ENCODE data around the gene CLRN3. TPM values are rescaled to one million over a fixed set of nuclear protein-coding genes. Genes with fewer than 3 reads are reported as not detected.

The CLRN3 gene
- polyA plus RNA-seq, 3 donors, result 17.3 to 24.1 (median 19.4) TPM

DNA sequence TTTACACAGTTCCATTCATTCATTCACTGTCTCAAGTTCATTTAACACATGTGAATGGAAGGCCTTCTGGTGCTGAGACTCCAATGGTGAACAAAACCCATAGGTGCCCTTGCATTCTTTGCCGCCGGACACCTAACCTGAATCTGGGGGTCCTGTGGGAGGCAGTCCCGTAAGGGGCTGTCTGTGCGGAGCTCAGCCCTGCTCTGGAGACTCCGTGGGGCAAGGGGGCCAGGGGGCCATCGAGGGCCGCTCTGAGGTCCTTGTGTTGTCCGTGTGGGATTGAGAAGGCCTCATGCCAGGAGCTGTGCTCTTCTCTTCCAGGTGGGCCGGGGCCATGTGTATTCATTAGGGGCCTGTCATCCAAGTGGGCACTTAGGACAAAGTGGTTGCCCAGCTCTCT, 29.5 kb upstream of the CLRN3 start:
- DNase-seq (ENCODE audit: extremely low read depth in 1 of 11, low read depth in 9 of 11, low spot score in 4 of 11), result no peak

DNA sequence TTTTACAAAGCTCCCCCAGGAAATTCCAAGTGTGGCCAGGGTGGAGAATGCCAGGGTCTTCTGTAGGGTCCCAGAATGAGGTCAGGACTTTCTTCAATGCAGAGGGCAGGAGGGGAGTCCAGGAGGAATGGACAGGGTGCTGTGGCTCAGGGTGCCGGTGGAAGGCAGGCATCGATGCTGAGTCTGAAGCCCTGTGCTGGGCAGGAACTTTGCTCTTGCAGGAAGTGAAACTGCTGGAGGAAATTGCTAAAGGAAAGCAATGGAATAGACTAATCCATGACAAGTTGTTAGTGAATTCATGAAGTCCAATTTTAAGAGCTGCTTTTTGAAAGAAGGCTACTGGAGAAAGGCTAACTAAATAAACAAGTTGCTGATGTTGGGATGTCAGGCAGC, 29.0 kb upstream of the CLRN3 start:
- DNase-seq (ENCODE audit: extremely low read depth in 1 of 11, low read depth in 9 of 11, low spot score in 4 of 11), result no peak

DNA sequence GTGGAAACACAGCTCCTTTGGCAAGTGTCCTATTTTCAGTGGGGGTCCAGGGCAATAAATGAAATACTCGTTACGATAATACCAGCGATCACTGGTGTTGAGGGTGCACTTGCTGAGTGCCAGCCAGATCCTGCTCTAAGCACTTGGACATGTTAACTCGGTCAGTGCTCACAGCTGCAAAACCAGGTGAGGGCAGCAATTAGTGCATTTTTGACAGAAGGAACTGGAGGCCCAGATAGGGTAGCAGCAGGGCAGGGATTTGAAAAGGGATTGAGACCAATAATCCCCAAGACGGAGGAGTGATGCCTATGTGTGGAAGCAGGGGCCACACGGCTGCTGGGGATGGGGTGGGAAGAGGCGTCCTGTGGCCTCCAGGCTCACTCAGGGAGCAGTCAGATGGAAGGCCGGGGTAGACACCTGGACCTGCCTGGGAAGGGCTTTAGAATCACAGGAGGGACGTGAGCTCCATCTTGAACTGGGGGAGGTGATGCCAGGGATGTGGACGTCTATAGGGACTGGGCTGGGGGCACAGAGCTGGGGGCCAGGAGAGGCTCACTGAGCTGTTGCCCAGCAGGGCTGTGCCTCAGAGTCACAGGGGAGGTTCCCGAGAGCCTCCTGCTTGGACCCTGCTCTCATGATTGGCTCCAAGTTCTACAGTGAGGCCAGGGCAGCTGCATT, 28.5 kb upstream of the CLRN3 start:
- DNase-seq (ENCODE audit: extremely low read depth in 1 of 11, low read depth in 9 of 11, low spot score in 4 of 11), result no peak

DNA sequence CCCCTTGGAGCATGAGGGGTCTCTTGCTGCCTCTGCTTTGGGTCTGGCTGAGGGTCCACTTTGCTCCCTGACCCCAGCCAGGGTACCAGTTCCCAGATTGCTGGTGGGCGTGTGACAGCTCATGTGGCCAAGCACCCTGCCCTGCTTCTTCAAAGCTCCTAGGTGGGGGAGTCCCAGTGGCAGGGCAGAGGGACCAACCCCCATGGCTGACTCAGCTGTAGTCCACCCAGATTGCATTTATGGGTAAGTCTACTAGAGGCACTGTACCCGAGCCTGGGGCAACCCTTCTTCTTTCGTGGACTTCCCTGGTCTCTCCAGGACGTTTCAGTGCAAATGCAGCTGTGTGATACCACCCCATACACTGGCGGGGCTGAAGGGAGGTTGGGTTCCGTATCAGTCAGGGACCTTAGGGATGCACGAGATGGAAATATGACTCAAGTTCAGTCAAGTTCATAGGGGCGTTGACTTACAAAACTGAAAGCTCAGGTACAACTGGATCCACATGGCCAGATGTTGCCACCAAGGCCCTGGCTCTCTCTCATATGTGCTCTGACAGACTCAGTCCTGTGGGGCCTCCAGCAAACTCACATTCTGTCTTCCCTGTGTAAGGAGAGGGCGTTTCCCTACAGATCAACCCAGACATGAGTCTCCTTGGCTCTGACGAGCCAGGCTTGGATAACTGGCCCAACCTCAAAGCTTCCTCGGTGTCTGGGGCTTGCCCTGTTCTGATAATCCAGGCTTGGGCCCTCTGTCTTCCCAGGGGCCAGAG, 27.7 kb upstream of the CLRN3 start:
- no peak for DNase-seq (ENCODE audit: extremely low read depth in 1 of 11, low read depth in 9 of 11, low spot score in 4 of 11)

DNA sequence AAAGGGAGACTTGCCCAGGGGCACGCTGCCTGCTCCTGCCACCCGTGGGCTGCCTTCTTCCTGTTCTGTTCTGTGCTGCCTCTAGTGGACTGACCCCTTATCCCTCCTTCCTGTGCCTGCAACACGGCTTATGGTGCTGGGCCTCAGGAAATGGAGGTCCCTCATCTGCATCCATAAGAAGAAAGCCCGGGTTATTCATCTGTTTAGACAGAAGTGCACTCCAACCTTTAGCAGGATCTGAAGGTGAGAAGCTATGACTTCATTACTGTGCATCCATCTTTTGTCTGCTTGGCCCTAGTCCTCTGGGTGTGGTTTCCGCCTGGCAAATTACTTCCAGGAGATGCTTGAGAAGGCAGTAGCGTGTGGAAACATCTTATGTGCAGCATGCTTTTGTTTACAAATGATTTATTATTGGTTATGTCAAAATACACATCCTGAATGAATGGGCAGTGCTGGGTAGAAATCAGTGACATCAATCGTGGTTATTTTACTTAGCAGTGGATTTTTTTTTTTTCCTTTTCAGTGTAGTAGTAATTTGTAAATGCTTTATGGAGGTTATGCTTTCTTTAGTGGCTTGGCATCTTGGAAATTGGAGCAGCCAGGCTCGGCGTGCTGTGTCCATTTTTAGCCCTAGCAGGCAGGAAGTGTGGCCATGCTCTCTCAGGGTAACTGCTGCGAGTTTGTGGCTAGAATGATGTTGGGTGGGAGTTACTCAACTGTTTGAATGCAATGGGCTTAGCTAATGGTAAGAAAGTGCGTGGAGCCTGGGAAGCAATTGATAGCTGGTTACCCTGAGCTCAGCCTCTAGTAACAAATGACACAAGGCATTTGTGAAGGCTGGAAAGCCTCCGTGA, 26.9 kb upstream of the CLRN3 start:
- DNase-seq (ENCODE audit: extremely low read depth in 1 of 11, low read depth in 9 of 11, low spot score in 4 of 11), result no peak

DNA sequence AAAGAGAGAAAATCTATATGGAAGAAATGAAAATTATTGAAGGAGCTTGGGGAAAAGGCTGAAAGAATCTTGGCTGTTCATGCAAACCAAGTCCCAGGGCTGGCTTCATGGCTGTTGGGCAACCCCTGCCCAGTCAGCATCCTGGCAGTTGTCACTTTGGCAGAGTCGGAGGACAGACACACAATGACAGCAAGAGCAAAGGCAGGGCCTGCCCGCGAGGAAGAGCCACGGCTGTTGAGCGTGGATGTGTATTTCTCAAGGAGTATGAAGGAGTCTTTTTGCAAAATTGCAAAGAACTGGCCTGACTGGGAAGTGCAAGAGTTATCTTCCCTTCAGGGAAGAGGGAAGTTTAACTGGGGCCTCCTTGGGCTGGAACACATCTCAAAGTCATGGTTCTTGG, 25.8 kb upstream of the CLRN3 start:
- no peak for DNase-seq (ENCODE audit: extremely low read depth in 1 of 11, low read depth in 9 of 11, low spot score in 4 of 11)

DNA sequence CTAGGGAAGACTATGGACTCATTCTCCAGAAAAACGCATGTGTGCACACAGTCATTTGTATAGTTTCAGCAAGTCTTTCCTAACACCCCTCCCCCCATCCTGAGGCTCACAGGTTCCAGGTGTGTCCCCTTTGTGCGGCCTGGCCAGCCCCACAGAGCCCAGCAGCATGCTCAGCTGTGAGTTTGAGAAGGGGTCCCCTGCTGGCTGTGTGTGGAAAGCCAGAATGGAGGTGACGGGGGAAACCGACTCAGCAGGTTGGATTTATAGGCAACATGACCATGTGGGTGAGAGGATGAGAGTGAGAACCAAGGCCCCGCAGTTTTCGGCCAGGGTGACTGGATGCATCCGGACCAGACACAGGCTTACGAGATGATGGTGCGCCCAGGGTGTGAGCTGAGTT, 24.1 kb upstream of the CLRN3 start:
- no peak for DNase-seq (ENCODE audit: extremely low read depth in 1 of 11, low read depth in 9 of 11, low spot score in 4 of 11)

DNA sequence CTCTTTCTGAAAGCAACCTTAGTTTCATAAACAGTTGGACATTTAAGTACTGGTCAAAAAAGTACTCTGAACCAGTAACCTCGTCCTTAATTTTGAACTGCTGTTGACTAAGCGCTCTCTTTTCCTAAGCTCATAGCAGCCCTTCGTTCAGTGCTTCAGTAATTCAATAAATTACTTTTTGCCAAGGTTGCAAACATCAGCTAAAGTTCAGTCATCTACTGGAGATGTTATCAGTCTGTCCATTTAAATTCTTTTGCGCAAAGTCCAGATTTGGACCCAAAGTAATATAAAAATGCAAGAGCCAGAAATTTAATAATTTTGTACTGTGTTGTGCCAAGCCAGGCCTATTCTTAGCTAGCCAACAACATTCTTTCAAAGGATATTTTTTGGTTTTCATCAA, 22.6 kb upstream of the CLRN3 start:
- no peak for DNase-seq (ENCODE audit: extremely low read depth in 1 of 11, low read depth in 9 of 11, low spot score in 4 of 11)

DNA sequence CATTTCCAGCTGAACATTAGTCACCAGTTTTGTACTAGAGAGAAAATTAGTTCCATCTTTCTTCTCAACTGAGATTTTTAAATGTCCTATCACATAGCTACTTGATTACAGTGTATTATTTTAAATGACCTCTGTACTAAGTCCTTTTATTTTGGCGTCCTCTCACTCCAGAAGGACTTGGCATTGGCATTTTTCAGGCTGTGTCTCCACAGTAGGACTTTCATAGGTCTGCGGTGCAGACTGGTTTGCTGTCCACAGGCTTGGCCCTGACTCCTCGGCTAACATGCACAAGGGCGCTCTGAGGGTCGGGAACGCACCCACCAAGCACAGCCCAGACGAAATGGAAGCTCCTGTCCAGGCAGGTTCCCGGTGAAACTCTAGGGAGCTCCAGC, 20.6 kb upstream of the CLRN3 start:
- no peak for DNase-seq (ENCODE audit: extremely low read depth in 1 of 11, low read depth in 9 of 11, low spot score in 4 of 11)

DNA sequence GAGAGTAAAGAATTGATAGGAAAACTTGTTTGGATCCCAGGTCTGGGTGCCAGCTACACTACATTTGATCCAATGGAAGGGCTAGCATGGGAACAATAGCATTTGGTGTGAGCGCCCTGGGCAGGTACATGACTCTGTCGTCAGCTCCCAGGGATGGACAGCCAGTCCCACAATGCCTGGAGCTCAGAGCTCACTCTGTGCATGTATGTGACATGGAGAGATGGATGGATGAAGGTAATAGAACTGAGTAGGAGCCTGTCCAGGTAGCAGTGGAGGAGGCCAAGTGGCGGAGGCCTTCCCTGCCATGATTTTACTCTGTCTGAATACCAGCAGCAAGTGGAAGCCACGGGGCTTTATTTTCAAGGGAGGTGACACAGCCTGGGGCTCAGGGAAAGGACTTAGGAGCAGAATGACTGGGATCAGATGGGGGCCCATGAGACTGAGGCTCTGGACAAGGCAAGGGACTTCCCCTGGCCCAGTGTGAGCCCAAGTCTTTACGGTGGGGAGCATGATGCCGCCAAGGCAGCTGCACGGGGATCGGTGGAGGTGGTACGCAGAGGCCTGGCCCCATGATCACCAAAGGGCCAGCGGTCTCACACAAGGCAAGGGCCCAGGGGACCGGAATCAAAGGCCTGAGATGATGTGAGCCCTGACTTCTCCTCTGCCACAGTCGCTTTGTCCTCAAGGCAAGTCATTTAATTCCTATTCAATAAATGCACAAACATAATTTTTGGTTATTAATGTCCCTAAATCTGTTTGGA, 20.0 kb upstream of the CLRN3 start:
- DNase-seq (ENCODE audit: extremely low read depth in 1 of 11, low read depth in 9 of 11, low spot score in 4 of 11), result no peak

DNA sequence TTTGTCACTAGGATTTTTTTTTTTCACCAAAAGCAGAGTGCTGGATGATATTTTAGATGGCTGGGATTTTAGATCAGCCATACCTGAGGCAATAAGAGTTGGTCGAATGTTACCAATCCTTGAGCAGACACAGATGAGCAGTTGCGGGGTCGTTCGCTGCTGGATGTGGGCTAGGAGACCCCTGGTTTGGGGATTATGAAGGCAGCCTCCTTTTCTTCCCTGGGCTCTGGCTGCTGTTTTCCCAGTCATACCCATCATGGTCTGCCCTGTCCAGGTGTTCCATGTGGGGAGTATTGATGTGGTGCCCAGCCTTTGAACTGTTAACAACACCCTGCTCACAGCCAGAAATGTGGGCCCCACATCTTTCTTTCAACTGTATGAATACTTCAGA, 19.1 kb upstream of the CLRN3 start:
- DNase-seq (ENCODE audit: extremely low read depth in 1 of 11, low read depth in 9 of 11, low spot score in 4 of 11), result no peak

DNA sequence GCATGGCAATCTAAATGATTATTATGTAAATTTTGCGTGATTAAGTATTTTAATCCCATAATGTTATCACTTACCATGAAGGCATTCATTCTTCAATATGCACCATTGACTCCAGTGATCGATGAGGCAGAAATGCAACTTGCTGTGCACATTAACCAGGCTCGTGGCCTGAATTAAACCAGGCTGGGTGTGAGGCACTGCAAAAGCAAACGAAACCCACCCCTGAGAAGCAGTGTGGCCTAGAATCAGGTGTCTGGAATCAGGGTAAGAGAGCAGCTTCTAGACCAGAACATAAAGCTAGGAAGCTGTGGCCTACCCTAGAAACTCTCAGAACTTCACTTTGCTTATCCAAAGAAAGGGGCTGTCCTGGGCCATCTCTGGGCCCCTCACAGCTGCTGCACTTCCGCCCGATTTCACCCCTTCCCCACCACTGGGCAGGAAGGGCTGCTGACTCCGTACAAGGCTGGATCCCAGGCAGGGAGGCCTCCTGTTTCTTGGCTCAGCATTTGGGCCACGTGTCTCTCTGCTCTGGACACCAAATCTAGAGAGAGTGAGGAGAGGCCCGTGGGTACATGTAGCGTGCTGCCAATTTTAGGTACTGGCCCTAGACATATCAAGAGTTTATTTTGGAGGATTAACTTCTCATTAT, 18.6 kb upstream of the CLRN3 start:
- no peak for DNase-seq (ENCODE audit: extremely low read depth in 1 of 11, low read depth in 9 of 11, low spot score in 4 of 11)

DNA sequence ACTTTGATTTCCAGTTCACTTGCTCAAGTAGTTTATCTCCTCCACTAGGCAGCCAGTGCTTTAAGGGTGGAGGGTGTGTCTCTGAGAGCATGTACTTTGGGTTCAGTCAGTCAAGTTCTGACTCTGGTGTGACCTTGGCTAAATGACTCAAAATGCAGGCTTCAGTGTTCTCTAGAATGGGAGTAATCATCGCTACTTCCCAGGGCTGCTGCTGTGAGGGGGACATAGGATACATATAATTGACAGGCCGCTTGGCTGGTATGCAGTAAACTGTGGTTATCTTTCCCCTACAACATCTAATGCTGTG, 17.7 kb upstream of the CLRN3 start:
- DNase-seq (ENCODE audit: extremely low read depth in 1 of 11, low read depth in 9 of 11, low spot score in 4 of 11), result no peak

DNA sequence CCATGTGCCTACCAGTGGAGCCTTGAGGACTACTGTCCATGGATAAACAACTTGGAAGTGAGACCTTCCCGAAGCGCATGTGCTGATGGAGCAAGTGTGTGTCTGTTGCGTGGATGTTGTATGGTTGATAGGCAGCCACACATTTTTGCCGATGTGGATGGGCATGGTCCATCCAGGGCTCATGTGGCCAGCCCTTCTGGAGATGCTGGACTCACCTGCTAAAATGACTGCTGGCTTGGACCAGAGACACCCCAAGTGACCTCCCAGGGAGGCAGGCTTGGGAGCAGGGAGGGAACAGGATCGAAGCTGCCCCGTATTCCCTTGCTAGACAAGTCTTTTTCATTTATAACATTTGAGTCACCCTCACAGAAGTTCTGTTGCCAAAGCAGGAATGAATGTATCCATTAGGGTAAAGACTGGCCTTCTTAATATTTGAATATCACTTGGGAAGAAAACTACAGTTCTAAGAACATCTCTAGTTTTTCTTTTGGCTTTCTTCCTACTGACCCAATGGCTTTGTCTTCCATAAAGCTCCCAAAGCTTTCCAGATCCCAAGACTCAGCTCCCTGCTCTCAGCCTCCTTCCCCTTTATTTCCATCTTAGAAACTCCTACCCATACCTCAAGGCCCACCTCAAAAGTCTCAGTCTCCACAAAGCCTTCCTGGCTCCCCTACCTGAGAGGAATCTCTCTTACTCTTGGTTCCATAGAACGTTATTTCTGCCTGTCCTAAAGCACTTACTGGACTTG, 17.1 kb upstream of the CLRN3 start:
- no peak for DNase-seq (ENCODE audit: extremely low read depth in 1 of 11, low read depth in 9 of 11, low spot score in 4 of 11)

DNA sequence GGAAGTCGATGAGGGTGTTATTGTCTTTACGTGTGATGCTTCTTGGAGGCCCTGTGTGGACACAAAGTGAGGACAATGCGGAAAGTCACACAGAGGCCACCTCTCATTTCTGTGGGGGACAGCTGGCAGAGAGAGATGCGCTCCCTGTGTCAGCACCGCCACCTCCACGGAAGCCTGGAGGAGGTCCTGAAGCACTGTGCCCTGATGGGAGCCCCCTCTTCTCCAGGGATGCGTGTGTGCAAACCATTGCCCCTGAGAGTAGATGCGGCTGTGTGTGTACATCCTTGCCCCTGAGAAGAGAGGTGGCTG, 16.2 kb upstream of the CLRN3 start:
- DNase-seq (ENCODE audit: extremely low read depth in 1 of 11, low read depth in 9 of 11, low spot score in 4 of 11), result no peak

DNA sequence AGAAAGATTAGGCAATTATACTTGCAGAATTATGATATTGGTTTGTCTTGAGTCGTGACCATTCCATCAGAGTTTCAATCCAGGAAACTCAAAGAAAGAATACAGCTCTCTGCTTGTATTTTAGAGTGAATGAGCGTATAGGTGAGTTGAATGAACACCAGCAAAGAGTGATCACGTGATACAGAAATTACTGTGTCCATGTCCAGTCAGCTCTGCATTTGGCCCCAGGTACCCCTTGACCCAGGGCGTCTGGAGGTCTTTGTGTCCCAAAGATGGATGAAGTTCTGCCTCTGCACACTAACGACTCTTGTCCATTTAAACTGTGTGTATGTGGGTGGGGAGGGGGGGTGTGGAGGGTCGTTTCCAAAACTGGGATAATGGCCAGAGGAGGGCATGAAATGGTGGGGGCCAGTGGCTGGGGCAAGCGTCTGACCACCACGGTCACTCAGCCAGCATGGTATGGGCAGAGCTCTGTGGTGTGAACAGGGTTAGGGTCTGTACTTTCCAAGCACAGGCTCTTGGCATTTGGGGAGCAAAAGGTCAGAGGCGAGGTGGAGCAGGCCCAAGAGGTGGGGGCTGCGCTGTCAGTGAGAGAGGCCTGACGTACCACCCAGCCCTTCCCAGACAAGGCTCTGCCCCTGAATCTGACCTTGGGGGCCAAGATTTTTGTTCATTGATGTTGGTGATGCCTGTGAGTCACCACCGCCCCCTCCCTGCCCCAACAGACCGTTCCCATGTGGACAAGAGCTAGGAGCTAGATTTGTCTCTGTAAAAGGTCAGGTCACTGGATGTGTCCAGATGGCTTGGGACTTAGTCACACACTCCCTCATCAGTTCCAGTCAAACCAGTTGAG, 15.6 kb upstream of the CLRN3 start:
- DNase-seq (ENCODE audit: extremely low read depth in 1 of 11, low read depth in 9 of 11, low spot score in 4 of 11), result no peak

DNA sequence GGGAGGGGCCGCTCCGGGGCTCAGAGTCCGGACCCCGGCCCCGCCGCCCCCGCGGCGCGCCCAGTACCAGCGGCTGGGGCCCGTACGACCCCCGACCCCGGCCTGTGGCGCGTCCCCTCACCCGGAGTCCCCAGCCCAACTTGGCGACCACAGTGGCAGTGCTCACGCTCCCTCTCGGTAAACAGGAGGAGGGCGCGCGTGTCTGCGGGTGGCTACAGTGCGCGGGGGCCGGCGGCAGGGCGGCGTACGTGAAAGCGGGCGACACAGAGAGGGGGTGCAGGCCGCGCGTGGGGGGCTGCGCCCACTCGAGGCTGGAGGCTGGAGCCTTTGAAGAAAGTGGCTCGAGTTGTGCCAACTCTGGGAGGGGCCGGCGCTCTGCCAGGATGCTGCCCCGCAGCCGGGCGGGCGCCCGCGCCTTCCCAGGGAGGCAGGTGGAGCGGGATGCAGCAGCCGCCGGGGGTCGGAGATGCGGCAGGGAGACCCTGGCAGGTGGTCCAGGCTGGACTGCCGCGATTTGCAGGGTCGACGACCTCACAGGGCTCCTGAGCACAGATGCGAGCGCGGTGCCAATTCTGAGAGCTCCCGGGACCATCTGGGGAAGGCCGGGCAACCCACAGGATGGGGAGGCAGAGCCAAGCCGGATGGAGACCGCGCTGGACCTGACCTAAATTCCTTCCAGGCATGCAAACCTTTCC, 14.8 kb upstream of the CLRN3 start:
- DNase-seq (ENCODE audit: extremely low read depth in 1 of 11, low read depth in 9 of 11, low spot score in 4 of 11), result no peak

Measured in renal cortex interstitium (tissue), 11 donors.